GM18907 (cell line): ENCODE data around the gene CSRP2.

Source experiments
- ATAC-seq: cut with Tn5 transposase; IDR thresholded peaks from one replicate; pipeline ENCODE4 v1.9.1; 2021; ENCODE audit warnings: mild to moderate bottlenecking, moderate library complexity; ENCODE audit not compliant: unreplicated experiment

CSRP2 gene

GRCh38 chr12:76864791-76865400, 13.9 kb downstream of the CSRP2 start:
- peak; percentile 82 for ATAC-seq

- no peak for ATAC-seq
Observed at GRCh38 chr12:76863837-76864236, 15.0 kb downstream of the CSRP2 start.

GRCh38 chr12:76863005-76863670, 15.7 kb downstream of the CSRP2 start:
- ATAC-seq: no peak

- ATAC-seq: no peak
Observed at GRCh38 chr12:76860256-76860655, 18.6 kb downstream of the CSRP2 start.

DNA sequence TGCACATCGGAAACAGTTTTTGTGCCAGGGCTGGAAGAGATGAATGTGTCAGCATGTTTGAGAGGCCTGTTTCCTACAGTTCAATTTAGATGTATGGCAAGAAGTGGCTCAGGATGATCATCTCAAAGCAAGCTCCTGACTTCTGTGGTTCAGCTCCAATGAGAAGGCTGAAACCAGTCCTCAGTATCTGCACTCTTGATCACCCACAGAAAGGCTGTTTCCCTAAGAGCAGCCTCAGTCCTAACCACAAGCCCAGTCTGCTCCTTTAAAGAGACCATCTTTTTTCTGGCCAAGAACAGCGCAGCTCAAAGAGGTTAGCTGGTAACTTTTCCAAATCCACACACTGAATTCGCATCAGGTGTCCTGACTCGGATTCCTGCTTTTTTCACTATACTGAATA, 19.2 kb downstream of the CSRP2 start:
- ATAC-seq: no peak

DNA sequence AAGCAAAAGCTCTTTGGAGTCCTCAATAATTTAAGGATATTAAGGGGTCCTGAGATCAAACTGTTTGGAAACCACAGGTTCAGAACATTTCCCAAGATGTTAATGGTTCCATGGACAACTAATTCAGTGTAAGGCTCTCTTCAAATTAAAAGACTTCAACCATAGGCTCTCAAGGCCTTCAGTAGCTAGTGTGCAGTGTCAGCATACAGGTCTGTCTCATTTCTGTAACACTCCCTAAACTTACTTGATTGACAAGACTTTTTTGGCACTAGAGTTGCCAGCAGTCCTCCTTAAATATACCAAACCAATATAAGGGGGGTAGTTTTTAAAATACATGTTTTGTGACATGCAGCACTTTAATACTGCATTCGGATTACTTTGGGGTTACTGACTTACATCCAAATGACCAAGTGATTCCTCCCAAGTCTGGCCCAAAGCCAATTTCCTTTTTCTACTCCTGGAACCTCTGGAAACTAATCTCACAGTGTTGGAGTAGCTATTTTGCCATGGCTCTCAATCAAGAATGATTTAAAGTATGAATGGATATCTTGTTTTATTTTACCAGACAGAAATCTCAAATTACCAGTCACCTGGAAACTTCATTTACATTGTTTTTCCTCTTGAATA, 22.7 kb downstream of the CSRP2 start:
- ATAC-seq: no peak

- ATAC-seq: no peak
Observed at GRCh38 chr12:76855271-76855670, 23.5 kb downstream of the CSRP2 start.

DNA sequence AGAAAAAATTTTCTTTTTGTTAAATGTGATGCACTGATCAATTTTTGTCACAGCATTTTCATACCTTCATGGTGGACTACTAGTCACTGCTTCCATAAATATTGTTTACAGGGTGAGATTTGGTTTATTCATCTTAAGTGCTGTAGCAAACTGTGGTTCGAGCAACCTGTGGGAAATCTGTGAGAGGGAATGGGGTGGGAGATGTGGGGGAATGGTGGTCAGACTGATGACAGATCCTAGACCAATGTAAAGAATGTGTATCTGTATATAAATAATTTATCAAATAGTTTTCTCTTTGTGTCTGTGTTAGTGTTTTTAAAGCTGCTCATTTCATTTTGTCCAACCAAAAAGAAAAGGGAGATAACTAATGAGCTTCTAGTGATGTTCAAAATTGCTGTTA, 26.7 kb downstream of the CSRP2 start:
- no peak for ATAC-seq

- ATAC-seq: no peak
Observed at GRCh38 chr12:76848132-76848531, 30.7 kb downstream of the CSRP2 start.

- no peak for ATAC-seq
Observed at GRCh38 chr12:76847260-76847659, 31.6 kb downstream of the CSRP2 start.

DNA sequence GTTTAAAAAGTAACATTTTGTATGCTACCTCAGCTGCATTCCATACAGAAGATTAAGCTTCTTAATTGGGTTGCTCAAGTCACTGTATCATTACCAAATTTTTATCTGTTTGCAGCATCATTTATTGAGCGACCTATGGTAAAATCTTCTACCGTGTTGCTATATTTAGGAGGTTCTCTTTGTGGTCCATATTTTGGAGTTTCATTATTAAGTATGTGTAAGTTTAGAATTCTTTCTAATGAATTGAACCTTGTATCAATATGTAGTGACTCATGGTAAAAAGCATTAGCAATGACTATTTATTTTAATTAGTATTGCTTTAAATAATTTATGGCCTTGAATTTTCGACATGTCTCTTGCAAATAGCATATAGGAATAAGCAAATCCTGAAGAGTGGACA, 42.2 kb downstream of the CSRP2 start:
- ATAC-seq: peak; percentile 38

- no peak for ATAC-seq
Observed at GRCh38 chr12:76830436-76830835, 48.4 kb downstream of the CSRP2 start.

DNA sequence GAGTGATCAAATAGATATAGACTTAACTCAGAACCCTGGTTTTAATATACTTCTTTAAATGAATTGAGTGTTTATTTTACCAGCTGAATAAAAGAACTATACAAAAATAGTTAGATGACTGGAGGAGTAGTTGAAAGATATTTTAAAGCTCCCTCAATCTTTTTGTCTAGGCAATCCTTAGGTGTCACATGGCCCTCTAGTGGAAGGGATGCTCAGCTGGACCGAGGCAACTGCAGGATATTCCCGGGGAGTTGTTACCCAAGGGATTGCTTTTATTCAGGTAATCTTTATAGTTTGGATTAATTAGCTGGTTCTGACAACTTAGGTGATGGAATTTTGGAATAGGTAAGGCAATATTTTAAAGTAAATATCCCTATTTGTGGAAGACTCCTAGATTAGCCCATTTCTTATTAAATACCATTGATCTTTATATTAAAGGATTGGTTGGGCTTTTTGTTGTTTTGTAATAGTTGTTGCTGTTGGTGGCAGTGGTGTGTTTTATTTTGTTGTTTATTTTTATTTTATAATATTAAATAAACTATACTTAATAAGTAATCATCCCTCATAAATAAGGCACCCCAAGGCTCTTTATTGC, 57.8 kb downstream of the CSRP2 start:
- ATAC-seq: no peak

DNA sequence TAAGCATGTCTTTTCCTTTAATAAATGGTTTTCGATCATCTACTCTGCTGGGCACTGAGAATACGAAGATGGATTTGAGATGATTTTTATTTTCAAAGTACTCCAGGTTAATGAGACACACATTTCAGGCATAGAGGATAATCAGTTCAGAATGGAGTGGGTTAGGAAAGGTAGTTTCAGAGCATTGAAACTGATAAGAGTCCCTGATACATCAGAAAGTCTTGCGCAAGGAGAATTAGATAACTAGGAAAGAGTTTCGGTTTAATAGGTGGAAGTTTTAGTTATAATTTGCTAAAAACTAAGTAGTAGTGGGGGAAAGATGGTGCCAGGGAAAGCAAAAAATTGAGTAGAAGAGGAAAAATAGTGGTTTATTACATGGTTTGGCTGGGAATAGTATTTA, 64.8 kb downstream of the CSRP2 start:
- no peak for ATAC-seq

DNA sequence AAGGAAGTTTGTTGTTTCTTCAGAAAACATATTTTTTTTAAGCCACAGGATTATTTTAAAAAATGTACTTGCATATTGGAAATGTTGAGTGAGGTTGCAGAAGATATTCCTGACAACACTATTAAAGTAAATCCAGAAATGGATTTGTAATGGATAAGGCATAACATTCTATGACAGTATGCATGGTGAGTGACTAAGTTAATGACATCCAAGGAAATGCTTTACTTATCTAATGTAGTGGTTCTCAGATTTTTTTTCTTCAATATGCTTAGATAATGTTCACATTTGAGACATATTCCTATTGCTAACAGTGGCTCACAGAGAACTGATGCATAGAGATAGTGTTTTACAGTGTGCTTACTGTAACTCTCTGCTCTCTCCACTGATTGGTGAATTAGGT, 65.6 kb downstream of the CSRP2 start:
- ATAC-seq: no peak

DNA sequence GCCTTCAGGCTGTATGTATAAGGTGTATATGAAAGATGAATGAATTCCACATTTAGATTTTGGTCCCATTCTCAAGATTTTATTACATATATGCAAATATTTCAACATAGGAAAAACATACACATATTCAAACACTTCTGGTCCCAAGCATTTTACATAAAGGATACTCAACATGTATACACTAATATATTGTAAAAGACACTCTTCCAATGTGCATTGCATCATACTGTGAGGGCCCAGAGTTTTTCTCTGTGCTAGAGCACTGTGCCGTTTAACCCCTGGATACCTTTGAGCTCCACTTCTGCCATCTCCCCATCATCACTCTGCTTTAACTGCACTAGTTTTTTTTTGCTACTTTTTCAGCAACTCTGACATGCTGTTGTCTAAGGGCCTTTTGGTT, 66.8 kb downstream of the CSRP2 start:
- ATAC-seq: no peak

GRCh38 chr12:76810671-76811419, 68.0 kb downstream of the CSRP2 start:
- ATAC-seq: no peak
